Suprapubic skin (tissue), 3 donors: ENCODE measurements around the gene APCDD1.

ENCODE experiments used
- CTCF ChIP-seq, 2 donors: fragments of 200-600 bp in 1 of 2; fragments of 450-650 bp in 1 of 2; sonication (generic) in 1 of 2; IDR thresholded peaks; one replicate each; pipeline ENCODE4 v1.5.1; 2016 to 2019; ENCODE audit warnings: antibody characterized with exemption in 2 of 2, mild to moderate bottlenecking in 1 of 2, moderate library complexity in 1 of 2
- POLR2AphosphoS5 ChIP-seq, 3 donors: sonication (generic); formaldehyde crosslinking; IDR thresholded peaks; one replicate each; pipeline ENCODE4 v1.6.1; 2017; ENCODE audit warnings: antibody characterized with exemption in 3 of 3

DNA sequence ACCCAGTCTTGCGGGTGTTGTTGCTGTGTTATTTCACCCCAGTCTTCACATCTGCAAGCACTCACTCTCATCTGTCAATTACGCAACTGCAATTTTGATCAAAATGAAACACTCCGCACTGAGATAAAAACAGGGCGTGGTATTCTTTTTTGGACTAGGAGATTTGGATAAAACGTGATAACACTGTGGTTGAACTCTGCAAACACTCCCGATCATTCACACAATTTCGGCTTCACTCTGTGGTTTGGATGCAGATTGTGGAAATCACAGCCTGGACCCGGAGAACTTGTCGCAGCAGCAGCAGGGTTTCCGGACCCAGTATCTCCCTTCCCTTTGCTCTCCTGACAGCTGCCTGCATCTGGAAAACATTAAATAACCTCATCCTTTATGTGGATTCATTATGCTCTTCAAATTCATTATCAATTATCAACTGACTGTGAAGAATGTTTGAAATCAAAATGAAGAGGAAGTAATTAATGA lies 49.4 kb upstream of the APCDD1 start:
- no peak for TF ChIP-seq POLR2AphosphoS5 (IDR thresholded peaks at IDR 0.05)
- TF ChIP-seq CTCF (IDR thresholded peaks at IDR 0.05), result no peak
